Upper lobe of right lung (tissue), 1 donor: ENCODE data around the gene YBEY. TPM values are rescaled to one million over a fixed set of nuclear protein-coding genes. Genes with fewer than 3 reads are reported as not detected.

Experiments
- ATAC-seq: fragments of 200-7000 bp; cut with Tn5 transposase; one replicate; pipeline ENCODE4 v1.9.1; 2020; ENCODE audit warnings: mild to moderate bottlenecking, moderate library complexity
- DNase-seq: peaks from one replicate; pipeline ENCODE4 v3.0.0-alpha.2; 2020
- H3K27ac ChIP-seq: fragments of 200-600 bp; one replicate; pipeline ENCODE4 v1.8.0; 2022
- H3K27me3 ChIP-seq: fragments of 200-600 bp; one replicate; pipeline ENCODE4 v1.8.0; 2022; ENCODE audit warnings: mild to moderate bottlenecking
- H3K36me3 ChIP-seq: fragments of 200-600 bp; one replicate; pipeline ENCODE4 v1.8.0; 2022
- H3K4me1 ChIP-seq: fragments of 200-600 bp; one replicate; pipeline ENCODE4 v1.8.0; 2022
- H3K4me3 ChIP-seq: fragments of 200-600 bp; one replicate; pipeline ENCODE4 v1.8.0; 2022; ENCODE audit warnings: mild to moderate bottlenecking
- H3K9me3 ChIP-seq: fragments of 200-600 bp; one replicate; pipeline ENCODE4 v1.8.0; 2022
- intact Hi-C: fragments of 100-400 bp; cut with DNase I; formaldehyde crosslinking; loops from one replicate; pipeline ENCODE4 v1.11.0; 2022
- total RNA-seq: library from RNA; stranded (reverse); fragmentation: NEBNext Ultra II Directional; extraction: Animal tissue kit (Norgen Biotek cat#: 25700); gene quantifications from one replicate; pipeline ENCODE4 v1.2.1, GENCODE V29; 2021
- TF ChIP-seq, protein P1 (sequence below): fragments of 200-600 bp; IDR thresholded peaks from one replicate; pipeline ENCODE4 v1.8.0; 2022; ENCODE audit warnings: antibody characterized with exemption
- donor health status: DM: no; HTN: yes; CAD: no; lungs with severe emphysema.

YBEY gene
- total RNA-seq, 1 donor from 2014 or later: 14.0 TPM

DNA sequence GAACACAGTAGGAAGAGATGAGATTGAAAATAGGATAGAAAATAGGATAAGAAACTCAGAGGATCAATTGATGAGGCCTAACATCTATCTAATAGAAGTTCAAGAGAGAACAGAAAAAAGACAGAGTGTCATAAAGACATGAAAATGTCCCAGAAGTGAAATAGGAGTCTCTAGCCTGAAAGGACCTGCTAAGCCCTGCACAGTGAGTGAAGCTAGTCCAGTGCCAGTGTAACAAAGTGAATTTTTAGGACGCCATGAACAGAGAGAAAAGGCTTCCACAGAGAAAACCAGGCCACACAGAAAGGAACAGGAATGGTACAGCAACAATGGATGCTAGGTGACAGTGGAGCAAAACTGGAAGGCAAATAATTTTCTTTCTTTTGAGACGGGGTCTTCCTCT lies 37.3 kb upstream of the YBEY start:
- intact Hi-C loops: no loop called here
- no peaks in the 10 kb centered on the region for H3K27me3 ChIP-seq
- DNase-seq: no peak
- peaks cover 99% of the 10 kb centered on the region for H3K36me3 ChIP-seq
- no peaks in the 10 kb centered on the region for H3K4me1 ChIP-seq
- ATAC-seq: no peak
- no peak overlapping the region for H3K27ac ChIP-seq
- no peak overlapping the region for H3K4me3 ChIP-seq
- TF ChIP-seq, protein P1, sequence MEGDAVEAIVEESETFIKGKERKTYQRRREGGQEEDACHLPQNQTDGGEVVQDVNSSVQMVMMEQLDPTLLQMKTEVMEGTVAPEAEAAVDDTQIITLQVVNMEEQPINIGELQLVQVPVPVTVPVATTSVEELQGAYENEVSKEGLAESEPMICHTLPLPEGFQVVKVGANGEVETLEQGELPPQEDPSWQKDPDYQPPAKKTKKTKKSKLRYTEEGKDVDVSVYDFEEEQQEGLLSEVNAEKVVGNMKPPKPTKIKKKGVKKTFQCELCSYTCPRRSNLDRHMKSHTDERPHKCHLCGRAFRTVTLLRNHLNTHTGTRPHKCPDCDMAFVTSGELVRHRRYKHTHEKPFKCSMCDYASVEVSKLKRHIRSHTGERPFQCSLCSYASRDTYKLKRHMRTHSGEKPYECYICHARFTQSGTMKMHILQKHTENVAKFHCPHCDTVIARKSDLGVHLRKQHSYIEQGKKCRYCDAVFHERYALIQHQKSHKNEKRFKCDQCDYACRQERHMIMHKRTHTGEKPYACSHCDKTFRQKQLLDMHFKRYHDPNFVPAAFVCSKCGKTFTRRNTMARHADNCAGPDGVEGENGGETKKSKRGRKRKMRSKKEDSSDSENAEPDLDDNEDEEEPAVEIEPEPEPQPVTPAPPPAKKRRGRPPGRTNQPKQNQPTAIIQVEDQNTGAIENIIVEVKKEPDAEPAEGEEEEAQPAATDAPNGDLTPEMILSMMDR: no peak
- H3K9me3 ChIP-seq: no peaks in the 10 kb centered on the region

DNA sequence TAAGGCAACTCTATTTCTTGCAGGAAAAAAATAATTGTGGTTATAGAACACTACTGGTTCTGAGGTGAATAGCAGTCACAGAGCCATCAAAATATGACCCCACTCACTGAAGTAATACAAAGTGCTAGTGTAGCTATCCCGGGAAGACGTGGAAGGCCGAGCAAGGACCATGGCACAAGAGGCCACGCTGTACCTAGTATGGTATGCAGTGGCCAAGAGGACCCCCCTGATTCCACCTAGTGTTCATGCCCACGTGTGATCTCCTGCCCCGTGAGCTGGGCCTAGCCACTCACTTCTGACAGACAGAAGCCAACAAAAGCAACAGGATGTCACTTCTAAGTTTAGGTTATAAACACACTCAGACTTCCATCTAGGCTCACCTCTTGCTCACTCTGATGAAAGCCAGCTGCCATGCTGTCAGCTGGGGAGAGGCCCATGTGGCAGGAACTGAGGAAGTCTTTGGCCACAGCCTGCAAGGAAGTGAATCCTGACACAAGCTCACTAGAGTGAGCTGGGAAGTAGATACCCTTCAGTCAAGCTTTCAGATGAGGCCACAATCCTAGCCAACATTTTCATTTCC lies 35.9 kb upstream of the YBEY start:
- Histone ChIP-seq H3K36me3 (peaks cover 99% of the 10 kb centered on the region), H3K4me3 (no peak overlapping the region), H3K9me3 (no peaks in the 10 kb centered on the region), H3K27ac (no peak overlapping the region), H3K4me1 (no peaks in the 10 kb centered on the region), H3K27me3 (no peaks in the 10 kb centered on the region)
- TF ChIP-seq, protein P1: no peak
- ATAC-seq (no peak), DNase-seq (no peak)
- intact Hi-C loops: no loop called here

DNA sequence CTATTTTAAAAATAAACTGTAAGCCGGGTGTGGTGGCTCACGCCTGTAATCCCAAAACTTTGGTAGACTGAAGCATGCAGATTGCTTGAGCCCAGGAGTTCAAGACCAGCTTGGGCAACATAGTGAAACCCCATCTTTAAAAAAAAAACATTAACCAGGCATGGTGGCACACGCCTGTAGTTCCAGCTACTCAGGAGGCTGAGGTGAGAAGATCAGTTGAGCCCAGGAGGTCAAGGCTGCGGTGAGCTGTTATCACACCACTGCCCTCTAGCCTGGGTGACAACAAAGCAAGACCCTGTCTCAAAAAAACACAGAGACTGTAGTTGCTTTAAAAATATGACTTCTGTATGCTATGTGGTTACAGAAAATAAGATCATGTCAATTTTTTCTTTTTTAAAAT lies 33.3 kb upstream of the YBEY start:
- peaks cover 99% of the 10 kb centered on the region for H3K36me3 ChIP-seq

DNA sequence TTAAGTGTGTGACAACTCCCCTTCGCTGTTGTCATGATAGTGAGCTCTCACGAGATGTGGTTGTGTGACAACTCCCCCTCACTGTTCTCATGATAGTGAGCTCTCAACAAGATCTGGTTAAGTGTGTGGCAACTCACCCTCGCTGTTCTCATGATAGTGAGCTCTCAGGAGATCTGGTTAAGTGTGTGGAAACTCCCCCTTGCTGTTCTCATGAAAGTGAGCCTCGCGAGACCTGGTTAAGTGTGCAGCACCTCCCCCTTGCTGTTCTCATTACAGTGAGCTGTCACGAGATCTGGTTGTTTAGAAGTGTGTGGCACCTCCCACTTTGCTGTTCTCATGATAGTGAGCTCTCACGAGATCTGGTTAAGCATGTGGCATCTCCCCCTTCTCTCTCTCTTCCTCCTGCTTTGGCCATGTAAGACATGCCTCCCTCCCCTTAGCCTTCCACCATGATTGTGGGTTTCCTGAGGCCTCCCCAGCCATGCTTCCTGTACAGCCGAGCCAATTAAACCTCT lies 32.5 kb upstream of the YBEY start:
- Histone ChIP-seq H3K4me3 (no peak overlapping the region), H3K4me1 (no peaks in the 10 kb centered on the region), H3K36me3 (peaks cover 99% of the 10 kb centered on the region), H3K27me3 (no peaks in the 10 kb centered on the region), H3K9me3 (no peaks in the 10 kb centered on the region), H3K27ac (no peak overlapping the region)
- DNase-seq (peak; percentile 15), ATAC-seq (no peak)
- TF ChIP-seq, protein P1: no peak
- intact Hi-C loops: no loop called here

More for the DNA sequence above, 33.3 kb upstream of the YBEY start:
- Histone ChIP-seq H3K4me1 (no peaks in the 10 kb centered on the region), H3K4me3 (no peak overlapping the region), H3K9me3 (no peaks in the 10 kb centered on the region), H3K27ac (no peak overlapping the region), H3K27me3 (no peaks in the 10 kb centered on the region)
- TF ChIP-seq, protein P1: no peak
- intact Hi-C loops: no loop called here
- ATAC-seq: no peak
- peak; percentile 4 for DNase-seq

DNA sequence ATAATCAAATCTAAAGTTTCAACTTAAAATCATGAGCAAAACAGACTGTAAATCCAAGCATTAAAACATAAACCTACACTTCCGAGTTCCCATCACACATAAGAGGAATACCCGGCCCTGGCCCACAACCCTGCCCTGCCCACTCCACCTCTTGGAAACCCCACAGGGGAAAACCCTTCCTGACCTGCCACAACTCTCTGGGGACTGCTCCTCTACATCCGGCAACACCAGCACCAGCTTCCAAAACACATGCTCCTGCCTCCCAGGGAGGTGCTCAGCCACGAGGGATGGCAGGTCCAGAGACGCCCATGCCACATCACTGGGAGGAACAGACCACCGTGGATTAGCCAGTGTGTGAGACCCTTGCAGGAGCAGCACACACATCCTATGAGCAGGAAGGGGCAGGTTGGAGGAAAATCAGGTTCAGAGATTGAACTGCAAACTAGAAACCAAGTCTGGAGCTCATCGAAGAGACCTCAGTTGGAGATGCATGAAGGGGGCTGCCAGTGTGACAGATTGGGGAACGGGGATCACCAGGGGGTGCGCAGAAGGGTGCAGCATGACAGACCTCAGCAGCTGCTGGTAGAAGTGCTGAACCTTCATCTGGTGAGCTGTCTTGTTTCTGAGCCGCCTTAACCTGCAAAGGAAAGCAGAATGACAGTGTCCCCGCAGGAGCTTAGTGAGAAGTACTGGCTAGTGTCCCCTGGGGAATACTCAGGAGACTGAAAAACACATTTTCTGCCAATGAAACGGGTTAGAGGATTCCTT lies 31.8 kb upstream of the YBEY start:
- Histone ChIP-seq H3K27ac (no peak overlapping the region), H3K27me3 (no peaks in the 10 kb centered on the region), H3K4me3 (no peak overlapping the region), H3K9me3 (no peaks in the 10 kb centered on the region), H3K36me3 (peaks cover 100% of the 10 kb centered on the region), H3K4me1 (no peaks in the 10 kb centered on the region)
- intact Hi-C loops: no loop called here
- no peak for ATAC-seq
- DNase-seq: peak; percentile 38
- TF ChIP-seq, protein P1: no peak
